Measurements from ENCODE around the gene CMYA5. TPM values are rescaled to one million over a fixed set of nuclear protein-coding genes. Genes with fewer than 3 reads are reported as not detected.
"Not testable (repeated sequence)": the region's sequence is repeated elsewhere in the genome, so short reads cannot be mapped to it uniquely, and the experiment has no call there.

CMYA5 gene
- total RNA-seq, 1 donor from 2014 or later: 0.74 TPM

GRCh38 chr5:79702606-79703380 is 13.2 kb downstream of the CMYA5 start:
- H3K27ac Mint-ChIP-seq (ENCODE audit: unreplicated experiment): no peak overlapping the region
- H3K4me3 Mint-ChIP-seq (ENCODE audit: unreplicated experiment): no peak overlapping the region
- H3K9me3 Mint-ChIP-seq (ENCODE audit: unreplicated experiment): peaks cover 2% of the 10 kb centered on the region
- H3K36me3 Mint-ChIP-seq (ENCODE audit: unreplicated experiment): peaks cover 12% of the 10 kb centered on the region
- DNase-seq: peak; percentile 59
- no peaks in the 10 kb centered on the region for H3K4me1 Mint-ChIP-seq (ENCODE audit: low read depth, unreplicated experiment)
- H3K27me3 Mint-ChIP-seq (ENCODE audit: unreplicated experiment): no peaks in the 10 kb centered on the region
- peak; percentile 77 for TF ChIP-seq CTCF (IDR thresholded peaks at IDR 0.05; ENCODE audit: partially characterized antibody, unreplicated experiment)

- TF ChIP-seq CTCF (IDR thresholded peaks at IDR 0.05; ENCODE audit: partially characterized antibody, unreplicated experiment): no peak
- H3K9me3 Mint-ChIP-seq (ENCODE audit: unreplicated experiment): peaks cover 2% of the 10 kb centered on the region
- H3K27ac Mint-ChIP-seq (ENCODE audit: unreplicated experiment): no peak overlapping the region
These were observed 13.7 kb downstream of the CMYA5 start for GRCh38 chr5:79703381-79703645.

DNA sequence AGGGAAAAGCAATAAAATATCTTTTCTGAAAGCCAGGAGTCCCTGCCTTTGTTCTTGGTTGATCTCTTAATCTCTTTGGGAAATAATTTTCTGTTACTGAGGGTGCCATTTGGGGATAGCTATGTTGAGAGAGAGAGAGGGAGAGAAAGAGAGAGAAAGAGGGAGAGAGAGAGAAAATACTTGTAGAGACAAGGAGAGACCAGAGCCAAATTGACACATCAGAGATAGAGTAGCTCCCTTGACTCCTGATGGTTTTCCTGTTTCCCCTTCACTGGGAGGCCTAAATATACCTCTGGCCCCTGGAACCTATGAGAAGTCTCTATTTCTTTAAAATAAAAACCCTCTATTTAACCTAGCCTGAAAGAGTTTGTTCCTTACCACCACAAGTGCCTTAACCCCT is 14.9 kb downstream of the CMYA5 start:
- Mint-ChIP-seq H3K9me3 (ENCODE audit: unreplicated experiment) (peaks cover 2% of the 10 kb centered on the region), H3K27ac (ENCODE audit: unreplicated experiment) (no peak overlapping the region), H3K36me3 (ENCODE audit: unreplicated experiment) (peaks cover 12% of the 10 kb centered on the region), H3K4me1 (ENCODE audit: low read depth, unreplicated experiment) (no peaks in the 10 kb centered on the region), H3K27me3 (ENCODE audit: unreplicated experiment) (no peaks in the 10 kb centered on the region), H3K4me3 (ENCODE audit: unreplicated experiment) (no peak overlapping the region)
- DNase-seq: no peak
- no peak for TF ChIP-seq CTCF (IDR thresholded peaks at IDR 0.05; ENCODE audit: partially characterized antibody, unreplicated experiment)

More at GRCh38 chr5:79703381-79703645, 13.7 kb downstream of the CMYA5 start:
- DNase-seq: no peak
- H3K4me1 Mint-ChIP-seq (ENCODE audit: low read depth, unreplicated experiment): no peaks in the 10 kb centered on the region
- H3K36me3 Mint-ChIP-seq (ENCODE audit: unreplicated experiment): peaks cover 12% of the 10 kb centered on the region
- no peaks in the 10 kb centered on the region for H3K27me3 Mint-ChIP-seq (ENCODE audit: unreplicated experiment)
- H3K4me3 Mint-ChIP-seq (ENCODE audit: unreplicated experiment): no peak overlapping the region

DNA sequence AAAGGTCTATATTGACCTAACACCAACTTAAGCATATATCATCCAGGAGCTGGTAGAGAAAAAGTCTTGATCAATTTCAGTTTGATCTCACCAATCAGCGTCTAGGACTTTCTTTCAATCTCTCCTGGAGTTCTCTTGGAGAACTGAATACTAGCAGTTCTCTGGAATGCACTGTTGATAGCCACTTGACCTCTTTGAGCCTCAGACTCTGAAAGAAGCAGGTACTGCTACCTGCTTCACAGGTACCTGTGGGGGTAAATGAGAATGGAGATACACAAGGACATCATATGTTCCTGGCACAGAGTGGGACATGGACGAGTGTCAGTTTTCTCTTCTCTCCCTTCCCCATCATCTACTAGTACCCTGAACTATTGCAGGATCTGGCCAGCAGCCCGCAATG is 16.0 kb downstream of the CMYA5 start:
- peaks cover 12% of the 10 kb centered on the region for H3K36me3 Mint-ChIP-seq (ENCODE audit: unreplicated experiment)
- no peak for TF ChIP-seq CTCF (IDR thresholded peaks at IDR 0.05; ENCODE audit: partially characterized antibody, unreplicated experiment)
- H3K4me1 Mint-ChIP-seq (ENCODE audit: low read depth, unreplicated experiment): no peaks in the 10 kb centered on the region
- no peak overlapping the region for H3K27ac Mint-ChIP-seq (ENCODE audit: unreplicated experiment)
- DNase-seq: no peak
- peaks cover 2% of the 10 kb centered on the region for H3K9me3 Mint-ChIP-seq (ENCODE audit: unreplicated experiment)
- no peaks in the 10 kb centered on the region for H3K27me3 Mint-ChIP-seq (ENCODE audit: unreplicated experiment)
- no peak overlapping the region for H3K4me3 Mint-ChIP-seq (ENCODE audit: unreplicated experiment)

DNA sequence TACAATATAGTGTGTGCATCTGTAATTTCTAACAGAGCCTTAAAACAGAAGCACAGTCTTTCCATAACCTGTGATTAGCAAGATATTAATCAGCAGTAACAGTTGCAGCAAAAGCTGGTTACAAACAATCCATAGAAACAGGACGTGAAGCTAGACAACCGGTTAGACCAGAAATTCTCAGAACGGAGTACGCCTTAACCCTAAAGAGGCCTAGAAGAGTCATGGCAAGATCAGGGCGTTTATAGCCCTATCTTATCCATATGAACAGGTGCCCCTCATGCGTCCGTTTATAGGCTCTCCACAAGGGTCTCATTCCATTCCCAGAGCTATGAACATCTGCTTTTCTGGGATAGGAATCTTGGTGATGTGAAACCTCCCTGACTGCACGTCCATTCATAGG is 16.7 kb downstream of the CMYA5 start:
- not testable (repeated sequence) for H3K27me3 Mint-ChIP-seq (ENCODE audit: unreplicated experiment); H3K4me1 Mint-ChIP-seq (ENCODE audit: low read depth, unreplicated experiment); DNase-seq; H3K4me3 Mint-ChIP-seq (ENCODE audit: unreplicated experiment); H3K9me3 Mint-ChIP-seq (ENCODE audit: unreplicated experiment); H3K27ac Mint-ChIP-seq (ENCODE audit: unreplicated experiment)
- H3K36me3 Mint-ChIP-seq (ENCODE audit: unreplicated experiment): peaks cover 12% of the 10 kb centered on the region

Data from glutamatergic neuron (in vitro differentiated cells).